Mesodermal cell (in vitro differentiated cells): ENCODE data around the gene MT1M.

Experiments used
- H3K27ac ChIP-seq: 2 replicates; pipeline ENCODE4 v1.7.0; 2013; ENCODE audit warnings: mild to moderate bottlenecking, low read depth, low read length, moderate library complexity; ENCODE audit not compliant: severe bottlenecking
- H3K36me3 ChIP-seq: 2 replicates; pipeline ENCODE4 v1.7.1; 2013; ENCODE audit warnings: mild to moderate bottlenecking, low read length, moderate library complexity; ENCODE audit not compliant: control insufficient read depth, insufficient read depth
- H3K4me1 ChIP-seq: one replicate; pipeline ENCODE4 v1.7.1; 2013; ENCODE audit warnings: mild to moderate bottlenecking, low read length; ENCODE audit not compliant: insufficient read depth, control insufficient read depth, poor library complexity, severe bottlenecking
- H3K4me3 ChIP-seq: 2 replicates; pipeline ENCODE4 v1.7.0; 2013; ENCODE audit warnings: low read length, control low read depth, mild to moderate bottlenecking; ENCODE audit not compliant: insufficient read depth, poor library complexity, severe bottlenecking; ENCODE audit errors: extremely low read depth
- H3K9me3 ChIP-seq: 2 replicates; pipeline ENCODE4 v1.7.1; 2013; ENCODE audit warnings: mild to moderate bottlenecking, low read length, moderate library complexity; ENCODE audit not compliant: control insufficient read depth
- WGBS, 2 experiments: methylation state at CpG; one replicate each; pipeline ENCODE4 v1.1.5; 2013; ENCODE audit warnings: missing lambda C conversion rate in 2 of 2; ENCODE audit not compliant: insufficient coverage in 2 of 2; 5-methylcytosine and 5-hydroxymethylcytosine counted together

Gene MT1M

GRCh38 chr16:56640076-56640475 lies 7.6 kb downstream of the MT1M start:
- Histone ChIP-seq H3K9me3 (no peaks in the 10 kb centered on the region), H3K36me3 (no peaks in the 10 kb centered on the region), H3K4me3 (no peak overlapping the region), H3K27ac (no peak overlapping the region), H3K4me1 (peaks cover 3% of the 10 kb centered on the region)
- no CpG with 5 or more reads among the region's 1 CpG for WGBS, 2 experiments

- no peaks in the 10 kb centered on the region for H3K36me3 ChIP-seq
- H3K9me3 ChIP-seq, result no peaks in the 10 kb centered on the region
- WGBS, 2 experiments, result 94 to 100% methylated on average over 1 to 2 of the region's 2 CpGs
- no peak overlapping the region for H3K27ac ChIP-seq
- H3K4me3 ChIP-seq, result no peak overlapping the region
- no peaks in the 10 kb centered on the region for H3K4me1 ChIP-seq
Measured at GRCh38 chr16:56641166-56641565, 8.7 kb downstream of the MT1M start.

DNA sequence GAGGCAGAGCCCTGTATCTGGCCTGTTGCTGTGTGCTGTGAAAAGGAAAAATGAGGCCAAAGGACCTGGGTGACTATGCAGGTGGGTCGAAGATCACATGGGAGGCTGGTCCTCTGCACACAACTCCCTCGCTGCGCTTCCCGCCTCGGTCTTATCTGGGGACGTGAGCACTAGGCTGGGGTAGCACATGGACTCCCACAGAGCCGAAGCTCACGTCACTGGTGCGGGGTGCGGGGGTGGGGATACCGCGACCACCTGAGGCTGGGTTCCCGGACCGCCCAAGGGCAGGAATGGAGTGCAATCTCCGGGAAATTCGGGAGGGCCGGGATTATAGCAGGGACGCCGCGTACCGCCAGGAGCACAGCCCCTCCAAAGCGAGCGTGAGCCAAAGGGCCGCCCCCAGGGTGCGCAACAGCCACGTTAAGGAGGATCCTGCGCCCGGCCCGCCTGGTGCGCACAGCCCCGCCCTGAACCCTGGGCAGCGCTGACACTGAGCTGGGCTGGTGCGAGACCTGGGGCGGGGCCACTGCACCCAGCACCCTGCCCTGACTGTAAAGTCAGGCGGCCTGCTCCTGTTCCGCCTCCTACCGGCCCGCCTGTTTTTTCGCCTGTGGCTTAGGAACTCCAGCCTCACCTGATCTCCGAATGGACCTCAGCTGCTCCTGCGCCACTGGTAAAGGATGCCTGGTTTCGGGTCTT lies 10.8 kb downstream of the MT1M start:
- WGBS, 2 experiments, result 5 to 7% methylated on average over 38 to 41 of the region's 42 CpGs
- peak overlapping the region; percentile 8 for H3K4me3 ChIP-seq
- H3K36me3 ChIP-seq, result no peaks in the 10 kb centered on the region
- no peaks in the 10 kb centered on the region for H3K9me3 ChIP-seq
- H3K4me1 ChIP-seq, result no peaks in the 10 kb centered on the region
- H3K27ac ChIP-seq, result no peak overlapping the region

GRCh38 chr16:56643833-56644232 lies 11.4 kb downstream of the MT1M start:
- 33 to 57% methylated on average over 4 to 5 of the region's 5 CpGs for WGBS, 2 experiments
- Histone ChIP-seq H3K4me1 (no peaks in the 10 kb centered on the region), H3K4me3 (no peak overlapping the region)

GRCh38 chr16:56645311-56645710 lies 12.9 kb downstream of the MT1M start:
- Histone ChIP-seq H3K27ac (no peak overlapping the region), H3K4me1 (no peaks in the 10 kb centered on the region), H3K4me3 (no peak overlapping the region), H3K9me3 (no peaks in the 10 kb centered on the region), H3K36me3 (no peaks in the 10 kb centered on the region)
- WGBS, 2 experiments, result 33 to 86% methylated on average over 1 of the region's 1 CpG

More at GRCh38 chr16:56643833-56644232, 11.4 kb downstream of the MT1M start:
- H3K9me3 ChIP-seq, result no peaks in the 10 kb centered on the region
- no peak overlapping the region for H3K27ac ChIP-seq
- H3K36me3 ChIP-seq, result no peaks in the 10 kb centered on the region

GRCh38 chr16:56645838-56646237 lies 13.4 kb downstream of the MT1M start:
- Histone ChIP-seq H3K4me1 (no peaks in the 10 kb centered on the region), H3K36me3 (no peaks in the 10 kb centered on the region), H3K9me3 (no peaks in the 10 kb centered on the region), H3K27ac (no peak overlapping the region), H3K4me3 (no peak overlapping the region)
- no CpG with 5 or more reads among the region's 1 CpG for WGBS, 2 experiments

DNA sequence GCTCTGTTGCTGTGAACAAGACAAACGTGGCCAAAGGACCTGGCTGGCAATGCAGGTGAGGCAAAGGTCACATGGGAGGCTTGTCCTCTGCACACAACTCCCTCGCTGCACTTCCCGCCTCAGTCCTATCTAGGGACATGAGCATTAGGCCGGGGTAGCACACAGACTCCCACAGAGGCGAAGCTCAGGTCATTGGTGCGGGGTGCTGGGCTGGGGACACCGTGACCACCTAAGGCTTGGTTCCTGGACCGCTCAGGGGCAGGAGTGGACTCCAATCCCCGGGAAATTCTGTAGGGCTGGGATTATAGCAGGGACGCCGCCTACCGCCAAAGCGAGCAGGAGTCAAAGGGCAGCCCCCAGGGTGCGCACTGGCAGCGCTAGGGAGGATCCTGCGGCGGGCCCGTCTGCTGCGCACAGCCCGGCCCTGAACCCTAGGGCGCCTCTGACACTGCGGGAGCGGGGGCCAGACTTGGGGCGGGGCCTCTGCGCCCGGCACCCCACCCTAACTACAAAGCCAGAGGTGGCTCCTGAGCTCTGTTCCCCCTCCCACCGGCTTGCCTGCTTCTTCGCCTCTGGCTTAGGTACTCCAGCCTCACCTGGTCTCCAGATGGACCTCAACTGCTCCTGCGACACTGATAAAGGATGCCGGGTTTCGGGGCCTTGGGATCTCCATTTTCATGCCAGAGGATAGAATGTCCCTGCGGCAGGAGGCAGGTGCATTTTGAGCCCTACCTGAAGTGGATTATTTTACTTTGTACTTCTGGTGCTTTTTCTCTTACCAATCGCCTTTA lies 15.4 kb downstream of the MT1M start:
- 38 to 48% methylated on average over 29 to 31 of the region's 33 CpGs for WGBS, 2 experiments
- H3K27ac ChIP-seq, result no peak overlapping the region

DNA sequence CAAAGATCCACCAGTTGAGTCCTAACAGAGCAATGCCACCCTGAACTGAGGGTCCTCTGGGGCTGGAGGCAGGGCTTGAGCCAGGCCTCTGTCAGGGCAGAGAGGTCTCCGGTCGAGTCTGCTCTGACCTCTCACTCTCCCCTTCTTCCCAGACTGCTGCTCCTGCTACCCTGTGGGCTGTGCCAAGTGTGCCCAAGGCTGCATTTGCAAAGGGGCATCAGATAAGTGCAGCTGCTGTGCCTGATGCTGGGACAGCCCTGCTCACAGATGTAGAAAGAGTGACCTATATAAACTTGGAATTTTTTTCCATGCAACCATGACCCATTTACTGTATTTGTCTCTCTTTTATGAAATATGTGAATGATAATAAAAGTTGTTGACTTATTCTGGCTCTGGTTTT lies 16.8 kb downstream of the MT1M start:
- Histone ChIP-seq H3K4me3 (no peak overlapping the region), H3K4me1 (no peaks in the 10 kb centered on the region), H3K27ac (no peak overlapping the region), H3K9me3 (no peaks in the 10 kb centered on the region), H3K36me3 (no peaks in the 10 kb centered on the region)
- 100% methylated on average over 2 of the region's 2 CpGs; no CpG with 5 or more reads in 1 of the 2 experiments for WGBS, 2 experiments

More for the DNA sequence above, 15.4 kb downstream of the MT1M start:
- no peaks in the 10 kb centered on the region for H3K9me3 ChIP-seq
- H3K36me3 ChIP-seq, result no peaks in the 10 kb centered on the region
- H3K4me1 ChIP-seq, result no peaks in the 10 kb centered on the region
- no peak overlapping the region for H3K4me3 ChIP-seq

GRCh38 chr16:56649820-56650219 lies 17.4 kb downstream of the MT1M start:
- no peaks in the 10 kb centered on the region for H3K4me1 ChIP-seq
- no peak overlapping the region for H3K27ac ChIP-seq
- H3K9me3 ChIP-seq, result no peaks in the 10 kb centered on the region
- no CpG with 5 or more reads among the region's 3 CpGs for WGBS, 2 experiments
- H3K4me3 ChIP-seq, result no peak overlapping the region
- no peaks in the 10 kb centered on the region for H3K36me3 ChIP-seq

- H3K4me3 ChIP-seq, result no peak within 1 kb of the TSS
- H3K27ac ChIP-seq, result no peak within 1 kb of the TSS
- H3K36me3 ChIP-seq, result no peaks in the 10 kb centered on the region
- no peaks in the 10 kb centered on the region for H3K9me3 ChIP-seq
- WGBS, 2 experiments, result 84 to 88% methylated on average over 3 to 6 of the region's 7 CpGs
- H3K4me1 ChIP-seq, result no peaks in the 10 kb centered on the region
Measured at GRCh38 chr16:56651586-56651985, 19.1 kb downstream of the MT1M start, which contains the start of gene MT1B. Gene MT1B (plus strand): TSS chr16:56651886. CDS start chr16:56651954, 68 bp downstream.

DNA sequence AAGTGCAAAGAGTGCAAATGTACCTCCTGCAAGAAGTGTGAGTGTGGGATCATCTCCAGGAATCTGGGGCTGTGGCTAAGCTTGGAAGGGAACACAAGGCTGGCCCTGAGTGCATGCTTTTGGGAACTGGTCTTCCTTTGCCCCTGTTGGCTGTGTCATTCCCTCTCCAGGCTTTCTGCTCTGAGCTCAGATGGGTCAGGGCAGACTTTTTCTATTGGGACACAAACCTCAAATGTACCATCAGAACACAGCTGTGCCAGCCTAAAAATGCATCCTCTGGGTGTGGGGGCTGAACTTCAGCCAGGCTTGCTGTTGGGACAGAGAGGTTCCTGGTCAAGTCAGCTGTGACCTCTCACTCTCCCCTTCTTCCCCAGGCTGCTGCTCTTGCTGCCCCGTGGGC lies 20.1 kb downstream of the MT1M start:
- 80 to 83% methylated on average over 1 of the region's 1 CpG for WGBS, 2 experiments
- Histone ChIP-seq H3K36me3 (no peaks in the 10 kb centered on the region), H3K4me3 (no peak overlapping the region), H3K27ac (no peak overlapping the region), H3K4me1 (no peaks in the 10 kb centered on the region), H3K9me3 (no peaks in the 10 kb centered on the region)
